ENCODE data around the gene PPIL3. TPM values are rescaled to one million over a fixed set of nuclear protein-coding genes. Genes with fewer than 3 reads are reported as not detected.
"Not testable (repeated sequence)": the region's sequence is repeated elsewhere in the genome, so short reads cannot be mapped to it uniquely, and the experiment has no call there.

PPIL3 gene
- 27.9 TPM for total RNA-seq
- long read RNA-seq, partial matches to known transcripts: 0 of 11 reads
- long read RNA-seq, other reads (novel, unspliced or antisense): 7 of 11 reads

- intact Hi-C loops (cut with DNase I): no loop called here
- DNase-seq: peak; percentile 98
- peak; percentile 98 for ATAC-seq (ENCODE audit: poor library complexity)
These were observed at the start of gene PPIL3, which contains the start of gene NIF3L1 for GRCh38 chr2:200888704-200889625. Gene PPIL3 (minus strand): TSS chr2:200889077. CDS start chr2:200887615, 1,462 bp downstream. Gene NIF3L1 (plus strand): TSS chr2:200889371. CDS start chr2:200891944, 2,573 bp downstream.

GRCh38 chr2:200930947-200931626 lies 42.2 kb upstream of the PPIL3 start:
- intact Hi-C loops (cut with DNase I): no loop called here
- ATAC-seq (ENCODE audit: poor library complexity) (no peak), DNase-seq (no peak)

- ATAC-seq (ENCODE audit: poor library complexity) (no peak), DNase-seq (no peak)
- intact Hi-C loops (cut with DNase I): no loop called here
These were observed 40.7 kb upstream of the PPIL3 start for GRCh38 chr2:200929334-200930249.

- intact Hi-C loops (cut with DNase I): no loop called here
- DNase-seq (no peak), ATAC-seq (ENCODE audit: poor library complexity) (no peak)
These were observed 33.6 kb upstream of the PPIL3 start for GRCh38 chr2:200922439-200922838.

GRCh38 chr2:200913654-200914053 lies 24.8 kb upstream of the PPIL3 start:
- ATAC-seq (ENCODE audit: poor library complexity) (no peak), DNase-seq (no peak)
- intact Hi-C loops (cut with DNase I): loop anchor here (5.0 to 10.0 kb wide), 2 partner anchors 164 to 481 kb away; no protein-coding TSS in a partner anchor

- ATAC-seq (ENCODE audit: poor library complexity) (no peak), DNase-seq (no peak)
- intact Hi-C loops (cut with DNase I): loop anchor here (5.0 to 10.0 kb wide), 3 partner anchors 167 to 485 kb away; no protein-coding TSS in a partner anchor
These were observed 21.1 kb upstream of the PPIL3 start for GRCh38 chr2:200909958-200910357.

GRCh38 chr2:200905618-200906296 lies 16.9 kb upstream of the PPIL3 start:
- intact Hi-C loops (cut with DNase I): loop anchor here (5.0 kb wide), 1 partner anchor 272 kb away; no protein-coding TSS in a partner anchor
- ATAC-seq (ENCODE audit: poor library complexity): peak; percentile 88
- DNase-seq: peak; percentile 80

- intact Hi-C loops (cut with DNase I): loop anchor here (5.0 kb wide), 1 partner anchor 171 kb away; the partner anchor contains the start of genes HYCC2 and NDUFB3
- ATAC-seq (ENCODE audit: poor library complexity): peak; percentile 77
- DNase-seq: no peak
These were observed 12.7 kb upstream of the PPIL3 start for GRCh38 chr2:200901459-200902072.

GRCh38 chr2:200899482-200899881 lies 10.6 kb upstream of the PPIL3 start:
- ATAC-seq (ENCODE audit: poor library complexity) (no peak), DNase-seq (no peak)
- intact Hi-C loops (cut with DNase I): no loop called here

- intact Hi-C loops (cut with DNase I); ATAC-seq (ENCODE audit: poor library complexity): not testable (repeated sequence)
These were observed 7.1 kb downstream of the PPIL3 start for GRCh38 chr2:200881715-200882249.

GRCh38 chr2:200878289-200878880 lies 10.5 kb downstream of the PPIL3 start:
- intact Hi-C loops (cut with DNase I): no loop called here
- no peak for DNase-seq
- no peak for ATAC-seq (ENCODE audit: poor library complexity)

More at GRCh38 chr2:200881715-200882249, 7.1 kb downstream of the PPIL3 start:
- not testable (repeated sequence) for DNase-seq

GRCh38 chr2:200877443-200877842 lies 11.4 kb downstream of the PPIL3 start:
- ATAC-seq (ENCODE audit: poor library complexity) (peak; percentile 70), DNase-seq (no peak)
- intact Hi-C loops (cut with DNase I): no loop called here

GRCh38 chr2:200873560-200873959 lies 15.3 kb downstream of the PPIL3 start:
- ATAC-seq (ENCODE audit: poor library complexity): no peak
- DNase-seq: no peak
- intact Hi-C loops (cut with DNase I): no loop called here

- intact Hi-C loops (cut with DNase I): no loop called here
- DNase-seq (no peak), ATAC-seq (ENCODE audit: poor library complexity) (no peak)
These were observed 17.7 kb downstream of the PPIL3 start for GRCh38 chr2:200871151-200871550.

GRCh38 chr2:200869014-200869413 lies 19.9 kb downstream of the PPIL3 start:
- ATAC-seq (ENCODE audit: poor library complexity) (no peak), DNase-seq (no peak)
- intact Hi-C loops (cut with DNase I): no loop called here

GRCh38 chr2:200864176-200865034 lies 24.5 kb downstream of the PPIL3 start, which contains the start of gene CLK1:
Gene CLK1 (minus strand): TSS chr2:200864658. CDS start chr2:200861862, 2,796 bp downstream.
- ATAC-seq (ENCODE audit: poor library complexity): peak; percentile 95
- DNase-seq: peak; percentile 99
- intact Hi-C loops (cut with DNase I): no loop called here

All from Right ventricle myocardium superior (tissue), 1 donor.